Measurements from ENCODE around the gene GDA. TPM values are rescaled to one million over a fixed set of nuclear protein-coding genes. Genes with fewer than 3 reads are reported as not detected.

GDA gene
- total RNA-seq, 4 donors from 2014 or later: 14.0 to 291 (median 273) TPM

GRCh38 chr9:72156586-72156985 is 7.3 kb downstream of the GDA start:
- Histone ChIP-seq H3K36me3 (peaks cover 0 to 23% (median 0%) of the 10 kb centered on the region in 3 donors), H3K4me1 (peaks cover 0 to 5% (median 0%) of the 10 kb centered on the region in 4 donors), H3K27me3 (no peaks in the 10 kb centered on the region), H3K9me3 (no peaks in the 10 kb centered on the region), H3K27ac (peak overlapping the region in 2 of 4 donors; percentile 64 to 88), H3K4me3 (peak overlapping the region in 1 of 4 donors; percentile 36)
- TF ChIP-seq POLR2A (IDR thresholded peaks at IDR 0.05) (no peak), CTCF (IDR thresholded peaks at IDR 0.05) (no peak)
- DNase-seq: no peak

- peaks cover 0 to 25% (median 0%) of the 10 kb centered on the region in 3 donors for H3K36me3 ChIP-seq
- no peak for TF ChIP-seq POLR2A (IDR thresholded peaks at IDR 0.05)
- TF ChIP-seq CTCF (IDR thresholded peaks at IDR 0.05): no peak
- H3K27me3 ChIP-seq: no peaks in the 10 kb centered on the region
- H3K4me3 ChIP-seq: no peak overlapping the region
- H3K27ac ChIP-seq: no peak overlapping the region
- no peak for DNase-seq
- H3K4me1 ChIP-seq: peaks cover 0 to 5% (median 0%) of the 10 kb centered on the region in 4 donors
- H3K9me3 ChIP-seq: no peaks in the 10 kb centered on the region
Observed at GRCh38 chr9:72158680-72159079, 9.4 kb downstream of the GDA start.

- no peak overlapping the region for H3K4me3 ChIP-seq
- no peaks in the 10 kb centered on the region for H3K9me3 ChIP-seq
- no peaks in the 10 kb centered on the region for H3K4me1 ChIP-seq
- H3K36me3 ChIP-seq: peaks cover 0 to 32% (median 0%) of the 10 kb centered on the region in 3 donors
- DNase-seq: no peak
- TF ChIP-seq CTCF (IDR thresholded peaks at IDR 0.05) (no peak), POLR2A (IDR thresholded peaks at IDR 0.05) (no peak)
- H3K27ac ChIP-seq: no peak overlapping the region
- no peaks in the 10 kb centered on the region for H3K27me3 ChIP-seq
Observed at GRCh38 chr9:72160446-72161123, 11.3 kb downstream of the GDA start.

GRCh38 chr9:72165326-72165725 is 16.1 kb downstream of the GDA start:
- DNase-seq: no peak
- Histone ChIP-seq H3K4me1 (no peaks in the 10 kb centered on the region), H3K4me3 (no peak overlapping the region), H3K27ac (no peak overlapping the region), H3K9me3 (no peaks in the 10 kb centered on the region), H3K27me3 (no peaks in the 10 kb centered on the region), H3K36me3 (peaks cover 0 to 21% (median 0%) of the 10 kb centered on the region in 3 donors)
- no peak for TF ChIP-seq CTCF (IDR thresholded peaks at IDR 0.05)
- TF ChIP-seq POLR2A (IDR thresholded peaks at IDR 0.05): no peak

GRCh38 chr9:72165821-72166547 is 16.7 kb downstream of the GDA start:
- Histone ChIP-seq H3K9me3 (no peaks in the 10 kb centered on the region), H3K27me3 (no peaks in the 10 kb centered on the region), H3K36me3 (peaks cover 0 to 15% (median 0%) of the 10 kb centered on the region in 3 donors), H3K4me3 (no peak overlapping the region), H3K27ac (no peak overlapping the region), H3K4me1 (no peaks in the 10 kb centered on the region)
- TF ChIP-seq POLR2A (IDR thresholded peaks at IDR 0.05) (no peak), CTCF (IDR thresholded peaks at IDR 0.05) (no peak)
- DNase-seq: no peak

Measured in Peyer's patch (tissue), 4 donors.